Keratinocyte (primary cell): ENCODE data around the gene S1PR3. TPM values are rescaled to one million over a fixed set of nuclear protein-coding genes. Genes with fewer than 3 reads are reported as not detected.

Source experiments
- DNase-seq: peaks from one replicate; pipeline ENCODE4 v3.0.0-alpha.2; 2011; ENCODE audit warnings: low read depth, missing footprints, low spot score
- FAIRE-seq: peaks from 2 replicates; lab custom pipeline; 2011; peaks lifted over from hg19 to GRCh38; lab: Jason Lieb, UNC
- H2AFZ ChIP-seq: 2 replicates; pipeline ENCODE4 v1.6.0; 2012; ENCODE audit warnings: low read length, control low read depth, inconsistent platforms; ENCODE audit not compliant: control insufficient read depth
- H3K27ac ChIP-seq: 2 replicates; pipeline ENCODE4 v1.5.1; 2011; ENCODE audit warnings: low read length; ENCODE audit not compliant: control insufficient read depth, insufficient read depth
- H3K27me3 ChIP-seq: 3 replicates; pipeline ENCODE4 v1.6.0; 2011; ENCODE audit warnings: low read length; ENCODE audit not compliant: control insufficient read depth, insufficient read depth; ENCODE audit errors: extremely low read depth
- H3K36me3 ChIP-seq, 2 experiments: 2 replicates in 1 of 2; 3 replicates in 1 of 2; pipeline ENCODE4 v1.5.1; 2011; ENCODE audit warnings: low read length in 2 of 2, mild to moderate bottlenecking in 1 of 2; ENCODE audit not compliant: control insufficient read depth in 2 of 2, insufficient read depth in 2 of 2; ENCODE audit errors: extremely low read depth in 1 of 2
- H3K4me1 ChIP-seq: 3 replicates; pipeline ENCODE4 v1.5.1; 2011; ENCODE audit warnings: low read length; ENCODE audit not compliant: control insufficient read depth, insufficient read depth; ENCODE audit errors: extremely low read depth
- H3K4me2 ChIP-seq: 3 replicates; pipeline ENCODE4 v1.6.0; 2011; ENCODE audit warnings: low read depth, low read length; ENCODE audit not compliant: control insufficient read depth, insufficient read depth; ENCODE audit errors: extremely low read depth
- H3K4me3 ChIP-seq, 3 experiments: fragments of 200-600 bp in 1 of 3; sonication (generic) in 1 of 3; 2 replicates in 2 of 3; 3 replicates in 1 of 3; pipeline ENCODE4 v1.5.1; 2011 to 2016; ENCODE audit warnings: low read length in 3 of 3, mild to moderate bottlenecking in 3 of 3, control low read depth in 2 of 3, inconsistent platforms in 1 of 3, low read depth in 1 of 3, mixed read lengths in 1 of 3, mixed run types in 1 of 3, moderate library complexity in 1 of 3; ENCODE audit not compliant: control insufficient read depth in 2 of 3, insufficient read depth in 2 of 3; ENCODE audit errors: extremely low read depth in 1 of 3
- H3K79me2 ChIP-seq: 2 replicates; pipeline ENCODE4 v1.6.0; 2012; ENCODE audit warnings: low read length; ENCODE audit not compliant: control insufficient read depth, insufficient read depth
- H3K9ac ChIP-seq: 3 replicates; pipeline ENCODE4 v1.6.0; 2011; ENCODE audit warnings: low read length; ENCODE audit not compliant: control insufficient read depth, insufficient read depth; ENCODE audit errors: extremely low read depth
- H3K9me1 ChIP-seq: 3 replicates; pipeline ENCODE4 v1.6.0; 2011; ENCODE audit warnings: low read length; ENCODE audit not compliant: control insufficient read depth, insufficient read depth; ENCODE audit errors: extremely low read depth
- H3K9me3 ChIP-seq: 2 replicates; pipeline ENCODE4 v1.5.1; 2012; ENCODE audit warnings: low read depth, low read length; ENCODE audit not compliant: control insufficient read depth
- H4K20me1 ChIP-seq: 3 replicates; pipeline ENCODE4 v1.6.0; 2011; ENCODE audit warnings: low read length; ENCODE audit not compliant: control insufficient read depth, insufficient read depth; ENCODE audit errors: extremely low read depth
- CTCF ChIP-seq, 3 experiments: IDR thresholded peaks in 1 of 3; conservative IDR thresholded peaks in 1 of 3; optimal IDR thresholded peaks in 1 of 3; 2 replicates in 2 of 3; 3 replicates in 1 of 3; pipeline versions ENCODE3 to v1.5.1; 2011; ENCODE audit warnings: low read length in 3 of 3, mild to moderate bottlenecking in 3 of 3, moderate library complexity in 2 of 3, control low read depth in 1 of 3, inconsistent platforms in 1 of 3; ENCODE audit not compliant: insufficient read depth in 2 of 3; ENCODE audit errors: extremely low read depth in 1 of 3
- EZH2 ChIP-seq: IDR thresholded peaks from one replicate; pipeline ENCODE4 v1.6.1; 2012; ENCODE audit warnings: inconsistent platforms, mild to moderate bottlenecking, low read length, moderate library complexity
- dilution Hi-C: fragments of 300-500 bp; cut with MboI; formaldehyde crosslinking; loops from one replicate; pipeline ENCODE4 v1.7.0; 2020; ENCODE audit warnings: low sequenced_read_pairs; ENCODE audit not compliant: extremely low pct_ligation_motif_present
- polyA plus RNA-seq, 5 experiments: library from polyadenylated mRNA; depleted of rRNA in 3 of 5; stranded (reverse) in 3 of 5; stranded (forward) in 1 of 5; unstranded in 1 of 5; fragments of >200 nt; gene quantifications; 1 replicate in 1 of 5; 2 replicates in 3 of 5; 3 replicates in 1 of 5; pipeline versions ENCODE4 v1.2.1 to v1.2.3, GENCODE V29; 2011 to 2012; ENCODE audit warnings: missing spikeins in 2 of 5, low read depth in 1 of 5, low replicate concordance in 1 of 5

S1PR3 gene
- polyA plus RNA-seq, 1 donor (not counting 4 experiments of a cell fraction or from before 2014, with no cell fraction given) = 4.1 TPM

GRCh38 chr9:88995200-88995577 lies 3.9 kb downstream of the S1PR3 start:
- Histone ChIP-seq H3K9ac (no peak overlapping the region), H3K4me2 (no peak overlapping the region), H4K20me1 (no peaks in the 10 kb centered on the region), H3K9me1 (no peaks in the 10 kb centered on the region), H3K27ac (no peak overlapping the region), H3K4me1 (no peaks in the 10 kb centered on the region), H3K79me2 (no peaks in the 10 kb centered on the region), H3K4me3 (no peak overlapping the region), H3K27me3 (no peaks in the 10 kb centered on the region), H3K36me3 (no peaks in the 10 kb centered on the region), H2AFZ (no peak overlapping the region), H3K9me3 (no peaks in the 10 kb centered on the region)
- dilution Hi-C loops = no loop called here
- no peak for TF ChIP-seq EZH2
- no peak for TF ChIP-seq CTCF (optimal IDR thresholded peaks at IDR 0.05 in 1 of 3, IDR thresholded peaks at IDR 0.05 in 1 of 3, conservative IDR thresholded peaks at IDR 0.05 in 1 of 3; ENCODE audit: extremely low read depth in 1 of 3, insufficient read depth in 2 of 3, low read length in 3 of 3)
- DNase-seq = no peak
- no peak for FAIRE-seq

- H3K9ac ChIP-seq = no peak overlapping the region
- H3K27me3 ChIP-seq = no peaks in the 10 kb centered on the region
- H3K9me3 ChIP-seq = no peaks in the 10 kb centered on the region
- no peaks in the 10 kb centered on the region for H4K20me1 ChIP-seq
- no peak overlapping the region for H3K4me3 ChIP-seq
- H3K27ac ChIP-seq = no peak overlapping the region
- TF ChIP-seq EZH2 (no peak), CTCF (optimal IDR thresholded peaks at IDR 0.05 in 1 of 3, IDR thresholded peaks at IDR 0.05 in 1 of 3, conservative IDR thresholded peaks at IDR 0.05 in 1 of 3; ENCODE audit: extremely low read depth in 1 of 3, insufficient read depth in 2 of 3, low read length in 3 of 3) (no peak)
- H3K36me3 ChIP-seq = no peaks in the 10 kb centered on the region
- DNase-seq = no peak
- no peaks in the 10 kb centered on the region for H3K79me2 ChIP-seq
- H3K4me2 ChIP-seq = no peak overlapping the region
- dilution Hi-C loops = no loop called here
- H3K9me1 ChIP-seq = no peaks in the 10 kb centered on the region
- FAIRE-seq = no peak
- H3K4me1 ChIP-seq = peaks cover under 1% of the 10 kb centered on the region
- no peak overlapping the region for H2AFZ ChIP-seq
These were observed 4.4 kb downstream of the S1PR3 start for GRCh38 chr9:88995627-88996026.
